NCI-H774 (cell line): ENCODE results near the gene PTPN6.

Experiments
- DNase-seq: peaks from one replicate; lab custom pipeline; 2025; lab: John Stamatoyannopoulos, UW

PTPN6 gene

DNA sequence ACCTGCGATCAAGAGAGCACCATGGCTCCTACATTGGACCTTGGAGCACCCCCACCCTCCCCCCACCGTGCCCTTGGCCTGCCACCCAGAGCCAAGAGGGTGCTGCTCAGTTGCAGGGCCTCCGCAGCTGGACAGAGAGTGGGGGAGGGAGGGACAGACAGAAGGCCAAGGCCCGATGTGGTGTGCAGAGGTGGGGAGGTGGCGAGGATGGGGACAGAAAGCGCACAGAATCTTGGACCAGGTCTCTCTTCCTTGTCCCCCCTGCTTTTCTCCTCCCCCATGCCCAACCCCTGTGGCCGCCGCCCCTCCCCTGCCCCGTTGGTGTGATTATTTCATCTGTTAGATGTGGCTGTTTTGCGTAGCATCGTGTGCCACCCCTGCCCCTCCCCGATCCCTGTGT, 9.4 kb upstream of the PTPN6 start:
- DNase-seq: no peak

DNA sequence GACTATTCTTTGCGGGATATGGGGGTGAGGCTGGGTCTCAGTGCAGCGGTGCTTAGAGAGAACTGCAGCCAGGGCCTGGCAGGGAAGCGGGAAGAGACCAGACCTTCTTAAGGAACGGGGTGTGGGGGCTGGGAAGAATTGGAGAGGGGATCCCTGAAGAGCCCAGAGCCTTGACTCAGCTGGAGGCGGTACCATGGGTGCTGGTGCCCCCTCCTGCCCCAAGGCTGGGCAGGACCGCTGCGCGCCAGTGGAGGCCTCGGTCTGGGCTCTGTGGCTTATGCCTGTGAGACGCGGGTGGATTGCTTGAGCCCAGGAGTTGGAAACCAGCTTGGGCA, 8.9 kb upstream of the PTPN6 start:
- no peak for DNase-seq

DNA sequence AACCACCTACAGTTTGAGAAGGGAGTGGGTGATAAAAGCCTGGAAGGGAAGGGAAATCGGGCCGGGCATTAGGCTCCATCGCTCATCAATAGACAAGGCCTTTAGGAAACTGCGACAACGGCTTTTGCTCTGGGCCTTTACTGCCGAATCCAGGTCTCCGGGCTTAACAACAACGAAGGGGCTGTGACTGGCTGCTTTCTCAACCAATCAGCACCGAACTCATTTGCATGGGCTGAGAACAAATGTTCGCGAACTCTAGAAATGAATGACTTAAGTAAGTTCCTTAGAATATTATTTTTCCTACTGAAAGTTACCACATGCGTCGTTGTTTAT, 7.8 kb upstream of the PTPN6 start:
- peak; percentile 90 for DNase-seq

DNA sequence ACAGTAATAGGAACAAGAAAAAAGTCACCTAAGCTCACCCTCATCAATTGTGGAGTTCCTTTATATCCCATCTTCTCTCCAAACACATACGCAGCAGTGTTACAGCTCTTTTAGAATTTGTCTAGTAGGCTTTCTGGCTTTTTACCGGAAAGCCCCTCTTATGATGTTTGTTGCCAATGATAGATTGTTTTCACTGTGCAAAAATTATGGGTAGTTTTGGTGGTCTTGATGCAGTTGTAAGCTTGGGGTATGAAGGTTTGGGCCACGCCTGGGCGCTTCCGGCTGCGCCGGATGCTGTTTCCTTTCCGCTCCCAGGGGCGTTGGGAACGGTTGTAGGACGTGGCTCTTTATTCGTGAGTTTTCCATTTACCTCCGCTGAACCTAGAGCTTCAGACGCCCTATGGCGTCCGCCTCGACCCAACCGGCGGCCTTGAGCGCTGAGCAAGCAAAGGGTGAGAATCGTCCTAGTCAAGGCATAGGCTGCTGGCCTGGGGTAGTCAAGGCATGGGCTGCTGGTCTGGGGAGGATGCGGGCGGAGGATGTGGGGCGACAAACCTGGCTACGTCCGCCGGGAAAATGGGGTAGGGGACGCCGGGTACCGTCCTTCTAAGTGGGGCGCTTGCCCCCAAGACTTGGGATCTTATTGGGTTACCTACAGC, 7.3 kb upstream of the PTPN6 start, which contains the start of the genes C12orf57 and RNU7-1:
C12orf57 (plus strand) TSS at position 301 of the 659 bp plus-strand sequence; CDS start at position 401, 100 bp downstream.
RNU7-1 (plus strand) TSS at position 95 of the 659 bp plus-strand sequence.
- peak; percentile 86 for DNase-seq

DNA sequence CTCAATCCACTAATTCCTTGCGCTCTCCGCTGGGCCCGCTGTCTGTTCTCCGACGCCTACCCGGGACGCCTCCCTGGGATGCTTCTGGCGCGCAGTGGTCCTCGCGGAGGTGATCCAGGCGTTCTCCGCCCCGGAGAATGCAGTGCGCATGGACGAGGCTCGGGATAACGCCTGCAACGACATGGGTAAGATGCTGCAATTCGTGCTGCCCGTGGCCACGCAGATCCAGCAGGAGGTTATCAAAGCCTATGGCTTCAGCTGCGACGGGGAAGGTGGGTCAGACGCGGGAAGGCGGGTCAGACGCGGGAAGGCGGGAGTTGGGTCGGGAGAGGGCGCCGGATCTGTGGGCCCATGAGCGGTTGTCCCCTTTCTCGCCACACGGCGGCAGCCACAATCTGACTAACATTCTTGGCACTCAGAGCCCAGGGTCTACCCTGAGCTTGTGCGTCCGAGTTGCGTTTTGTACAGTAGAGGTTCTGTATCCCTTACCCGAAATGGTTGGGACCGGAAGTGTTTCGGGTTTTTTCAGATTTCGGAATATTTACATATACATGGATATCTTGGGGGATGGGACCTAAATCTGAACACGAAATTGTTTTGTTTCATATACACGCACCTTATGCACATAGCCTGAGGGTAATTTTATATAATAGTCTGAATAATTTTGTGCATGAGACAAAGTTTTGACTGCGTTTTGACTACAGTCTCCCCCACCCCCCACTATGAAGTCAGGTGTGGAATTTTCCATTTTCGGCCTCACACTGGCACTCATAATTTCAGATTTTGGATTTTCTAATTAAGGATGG, 6.6 kb upstream of the PTPN6 start:
- peak; percentile 95 for DNase-seq

DNA sequence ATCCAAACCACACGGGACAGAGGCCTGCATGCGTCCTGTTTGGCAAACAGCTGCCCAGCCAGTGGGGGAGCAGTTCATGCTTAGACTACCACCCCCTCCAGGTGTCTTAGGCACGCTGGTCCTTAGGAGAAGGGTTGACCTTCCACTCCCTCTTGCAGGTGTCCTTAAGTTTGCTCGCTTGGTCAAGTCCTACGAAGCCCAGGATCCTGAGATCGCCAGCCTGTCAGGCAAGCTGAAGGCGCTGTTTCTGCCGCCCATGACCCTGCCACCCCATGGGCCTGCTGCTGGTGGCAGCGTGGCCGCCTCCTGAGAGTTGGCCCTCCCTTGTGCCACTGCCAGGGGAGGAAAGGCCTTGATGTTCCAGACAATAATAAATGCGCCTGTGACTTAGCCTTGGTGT, 5.5 kb upstream of the PTPN6 start:
- DNase-seq: no peak

DNA sequence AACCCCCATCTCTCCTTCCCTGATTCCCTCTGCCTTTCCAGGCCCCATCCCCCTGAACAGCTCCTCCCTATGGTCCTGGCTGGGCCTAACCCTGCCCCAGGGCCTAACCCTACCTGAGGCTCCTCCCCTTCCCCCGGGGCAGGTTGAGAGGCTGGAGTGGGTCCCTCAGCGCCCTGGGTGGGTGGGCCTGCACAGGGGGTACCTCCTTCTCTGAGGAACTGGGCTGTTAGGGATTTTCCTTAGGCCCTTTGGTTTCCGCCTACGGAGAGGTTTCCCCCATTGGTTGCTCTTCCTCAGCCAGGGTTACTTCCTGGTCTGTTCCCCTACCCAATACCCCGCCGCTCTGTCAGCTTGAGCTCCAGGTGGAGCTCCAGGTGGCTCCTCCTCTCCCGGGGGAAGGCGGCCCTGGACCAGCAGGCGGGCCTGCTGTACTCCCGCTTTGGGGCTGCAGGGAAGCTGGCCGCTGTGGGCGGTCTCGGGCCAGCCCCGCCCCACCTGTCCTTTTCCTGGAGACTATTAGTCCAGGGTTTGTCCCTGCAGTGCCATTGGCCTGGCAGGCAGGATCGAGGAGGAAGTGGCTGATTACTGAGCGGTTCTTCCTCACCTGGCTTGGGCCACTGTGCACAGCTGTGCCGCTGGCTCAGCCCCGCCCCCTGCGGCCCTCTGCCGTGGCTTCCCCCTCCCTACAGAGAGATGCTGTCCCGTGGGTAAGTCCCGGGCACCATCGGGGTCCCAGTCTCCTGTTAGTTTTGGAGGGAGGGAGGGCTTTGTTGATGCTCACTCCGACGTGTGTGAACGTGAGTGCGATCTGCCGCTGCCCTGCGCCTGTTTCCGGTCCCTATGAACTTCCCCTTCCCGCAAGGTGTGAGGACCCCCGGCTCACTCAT, 4.9 kb upstream of the PTPN6 start:
- DNase-seq: peak; percentile 99

DNA sequence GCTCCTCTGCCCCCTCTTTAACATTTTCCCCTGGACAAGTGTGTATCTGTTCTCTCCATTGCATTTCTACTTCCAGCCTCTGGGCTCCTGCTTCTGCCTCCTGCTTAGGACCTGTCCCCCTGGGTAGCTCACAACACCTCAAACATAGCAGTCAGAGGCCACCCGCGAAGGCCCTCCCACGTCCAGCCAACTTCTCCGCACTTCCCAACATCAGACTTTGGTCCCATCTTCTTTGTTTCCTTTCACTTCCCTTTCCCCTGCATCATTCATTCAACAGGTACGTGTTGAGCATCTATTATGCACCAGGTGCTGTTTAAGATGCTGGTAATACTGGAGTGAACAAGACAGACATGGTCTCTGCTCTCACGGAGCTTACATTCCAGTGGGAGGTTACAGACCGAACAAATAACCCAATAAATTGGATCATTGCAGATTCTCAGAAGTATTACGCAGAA, 4.2 kb upstream of the PTPN6 start:
- no peak for DNase-seq

DNA sequence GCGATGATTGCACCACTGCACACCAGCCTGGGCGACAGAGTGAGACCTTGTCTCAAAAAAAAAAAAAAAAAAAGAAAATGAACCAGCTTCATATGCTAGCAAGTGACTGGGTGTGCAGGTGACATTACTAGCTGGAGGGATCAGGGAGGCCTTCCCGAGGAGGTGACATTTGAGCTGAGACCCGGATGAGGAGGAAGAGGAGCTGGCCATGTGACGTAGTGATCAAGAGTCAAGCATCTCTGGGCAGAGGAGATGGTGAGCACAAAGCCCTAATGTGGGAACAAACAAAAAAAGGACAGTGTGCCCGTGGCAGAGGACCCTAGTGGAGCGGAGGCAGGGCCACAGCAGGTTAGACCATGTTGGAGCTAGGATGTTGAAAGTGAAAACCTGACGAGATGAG, 3.5 kb upstream of the PTPN6 start:
- DNase-seq: no peak

DNA sequence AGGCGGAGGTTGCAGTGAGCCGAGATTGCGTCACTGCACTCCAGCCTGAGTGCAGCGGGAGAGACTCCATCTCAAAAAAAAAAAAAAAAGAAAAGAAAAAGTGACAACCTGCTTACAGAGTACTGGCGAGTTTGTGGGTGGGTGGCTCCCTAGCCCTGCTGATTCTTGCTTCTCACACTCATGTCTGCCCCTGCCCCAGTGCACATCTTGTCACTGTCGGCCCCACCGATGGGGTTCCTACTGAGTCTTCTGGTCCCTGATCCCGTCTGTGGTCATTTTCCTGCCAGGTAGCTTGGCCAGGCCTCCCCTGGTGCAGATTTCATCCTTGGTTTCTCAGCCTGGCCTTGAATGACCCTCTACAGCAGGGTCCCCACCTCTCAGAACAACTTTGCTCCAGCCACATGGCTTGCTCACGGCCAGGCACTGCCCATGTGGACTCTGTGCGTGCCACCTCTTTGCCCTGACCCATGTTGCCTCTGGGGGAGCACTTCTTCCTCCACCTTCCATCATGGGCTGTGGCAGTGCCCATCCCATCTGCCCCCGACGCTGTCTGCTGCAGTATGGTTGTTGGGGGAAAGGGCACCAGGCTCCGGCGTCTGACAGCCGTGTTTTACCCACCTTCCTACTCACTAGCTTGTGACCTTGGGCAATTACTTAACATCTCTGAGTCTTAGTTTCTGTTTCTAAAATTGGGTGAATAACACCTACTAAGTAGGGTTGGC, 2.1 kb upstream of the PTPN6 start:
- DNase-seq: no peak

DNA sequence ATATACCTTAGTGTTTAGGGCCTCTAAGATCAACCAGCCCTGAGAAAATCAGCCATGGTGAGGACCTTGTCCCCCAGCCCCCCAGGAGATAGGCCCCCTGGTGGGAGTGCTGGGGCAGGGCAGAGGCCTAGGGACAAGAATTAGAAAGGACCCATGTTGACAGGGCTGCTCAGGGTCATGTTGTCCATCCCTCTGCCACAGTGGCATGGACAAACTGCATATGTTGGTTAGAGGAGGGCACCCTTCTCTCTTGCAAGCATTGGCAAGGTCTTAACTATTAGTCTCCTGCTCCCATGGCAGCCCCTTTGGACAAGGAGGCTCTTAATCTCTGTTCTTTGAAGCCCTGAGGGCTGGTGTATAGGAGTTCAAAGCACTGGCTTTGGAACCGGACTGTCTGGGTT, 755 bp upstream of the PTPN6 start:
- DNase-seq: no peak

DNA sequence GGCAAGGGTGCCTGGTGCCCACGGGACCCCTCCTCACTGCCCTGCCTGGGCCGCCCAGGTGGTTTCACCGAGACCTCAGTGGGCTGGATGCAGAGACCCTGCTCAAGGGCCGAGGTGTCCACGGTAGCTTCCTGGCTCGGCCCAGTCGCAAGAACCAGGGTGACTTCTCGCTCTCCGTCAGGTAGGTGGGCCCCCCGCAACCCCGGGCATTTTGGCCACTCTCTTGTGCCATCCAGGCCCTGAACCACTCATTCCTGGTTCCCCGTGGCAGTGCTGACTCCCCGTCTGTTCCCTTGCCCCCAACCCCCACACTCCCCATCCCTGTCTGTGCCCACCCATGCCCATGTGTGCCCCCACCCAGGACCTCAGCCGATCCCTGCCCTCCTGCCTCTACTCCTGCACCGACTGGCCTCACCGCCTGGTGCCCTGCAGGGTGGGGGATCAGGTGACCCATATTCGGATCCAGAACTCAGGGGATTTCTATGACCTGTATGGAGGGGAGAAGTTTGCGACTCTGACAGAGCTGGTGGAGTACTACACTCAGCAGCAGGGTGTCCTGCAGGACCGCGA, 480 bp downstream of the PTPN6 start:
- no peak for DNase-seq

DNA sequence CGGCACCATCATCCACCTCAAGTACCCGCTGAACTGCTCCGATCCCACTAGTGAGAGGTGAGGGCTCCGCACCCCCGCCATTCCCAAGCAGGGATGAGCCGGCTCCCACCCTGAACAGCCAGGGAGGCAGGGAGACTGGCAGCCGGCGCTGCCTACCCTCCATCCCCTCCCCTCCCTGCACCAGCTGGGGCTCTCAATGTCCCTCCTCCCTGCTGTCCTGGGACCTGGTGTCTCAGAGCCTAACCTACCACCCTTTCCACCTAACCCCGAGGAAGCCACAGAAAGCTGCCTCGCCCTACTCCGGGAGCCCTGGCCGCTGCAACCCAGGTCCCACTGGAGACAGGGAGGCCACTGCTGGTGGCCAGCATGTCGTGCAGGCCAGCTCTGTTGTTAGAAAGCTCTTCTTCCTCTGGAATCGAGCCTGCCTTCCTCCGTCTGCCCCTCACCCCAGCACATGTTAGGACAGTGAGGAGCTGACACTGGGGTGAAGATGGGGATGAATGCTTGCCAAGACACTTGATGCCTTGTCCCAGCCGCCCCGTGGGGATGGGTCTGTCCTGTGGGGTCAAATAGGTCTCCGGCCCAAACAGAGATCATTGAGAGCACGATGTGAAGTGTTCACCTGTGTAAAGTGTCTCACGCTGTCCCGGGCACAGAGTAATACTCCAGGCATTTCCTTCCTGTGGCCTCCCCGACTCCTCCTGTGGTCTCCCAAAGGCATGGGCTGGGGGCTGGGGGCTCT, 1.1 kb downstream of the PTPN6 start:
- DNase-seq: no peak

DNA sequence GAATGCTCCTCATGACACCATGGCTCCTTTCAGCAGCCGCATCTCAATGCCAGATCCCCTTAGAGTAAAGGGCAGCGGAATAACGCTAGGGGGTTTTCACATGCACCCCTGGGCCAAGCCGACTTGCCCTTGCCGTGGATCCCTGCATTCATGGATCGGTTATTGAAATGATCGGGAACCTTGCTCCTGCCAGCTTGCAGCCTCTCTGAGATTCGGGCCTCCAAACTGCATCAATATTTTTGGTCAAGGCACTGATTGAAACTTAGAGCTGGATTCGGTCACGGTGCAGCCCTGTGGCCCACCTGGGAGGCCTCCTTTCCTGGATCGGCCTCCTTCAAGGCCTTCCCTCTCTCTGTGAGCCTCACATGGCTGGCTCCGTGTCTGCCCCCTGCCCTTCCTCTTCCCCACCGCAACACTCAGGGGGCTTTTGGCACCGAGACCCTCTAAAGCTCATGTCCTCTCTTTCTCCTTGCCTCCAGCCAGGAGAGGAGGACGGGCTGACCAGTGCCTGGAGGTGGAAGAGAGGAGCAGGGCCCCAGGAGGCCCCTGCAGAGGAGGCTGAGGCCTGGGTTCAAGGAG, 1.8 kb downstream of the PTPN6 start:
- no peak for DNase-seq

DNA sequence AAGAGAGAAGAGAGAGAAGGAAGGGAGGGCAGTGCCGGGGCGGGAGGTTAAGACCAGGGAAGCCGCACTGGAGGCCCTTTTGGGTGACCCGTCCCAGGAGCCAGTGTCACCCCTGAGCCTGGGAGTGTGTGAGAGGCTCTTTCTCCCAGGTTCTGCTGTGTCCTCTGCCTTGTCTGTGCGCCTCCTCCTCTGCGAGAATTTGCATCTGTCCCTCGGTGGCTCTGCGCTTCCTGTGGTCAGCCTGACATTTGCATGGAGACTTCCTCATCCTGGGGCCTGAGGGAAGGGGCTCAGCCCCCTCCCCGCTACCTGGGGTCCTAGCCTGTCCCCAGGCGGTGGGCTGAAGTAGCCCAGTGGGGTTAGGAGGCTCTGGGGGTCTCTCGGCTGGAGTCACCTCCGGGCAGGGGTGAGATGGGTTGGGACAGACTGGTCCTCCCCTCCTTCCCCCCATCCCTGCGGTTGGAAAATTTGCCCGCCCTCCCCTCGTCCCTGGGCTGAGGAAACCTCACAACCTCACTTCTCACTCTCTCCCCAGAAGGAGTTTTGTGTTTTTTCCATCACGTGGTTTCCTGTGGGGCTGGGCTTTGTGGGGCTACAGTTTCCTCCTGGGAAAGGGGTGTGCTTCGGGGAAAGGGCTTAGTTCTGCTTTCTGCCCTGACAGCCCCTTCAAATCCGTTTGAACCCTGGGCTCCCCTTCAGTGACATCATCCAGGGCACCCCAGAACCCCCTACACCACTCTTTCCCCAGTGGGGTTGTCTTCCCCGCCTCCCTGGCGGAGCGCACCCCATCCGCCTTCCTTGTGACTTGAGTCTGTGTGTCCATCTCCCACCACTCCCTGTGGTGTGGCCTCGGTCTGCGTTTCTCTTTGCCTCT, 2.5 kb downstream of the PTPN6 start:
- DNase-seq: no peak

DNA sequence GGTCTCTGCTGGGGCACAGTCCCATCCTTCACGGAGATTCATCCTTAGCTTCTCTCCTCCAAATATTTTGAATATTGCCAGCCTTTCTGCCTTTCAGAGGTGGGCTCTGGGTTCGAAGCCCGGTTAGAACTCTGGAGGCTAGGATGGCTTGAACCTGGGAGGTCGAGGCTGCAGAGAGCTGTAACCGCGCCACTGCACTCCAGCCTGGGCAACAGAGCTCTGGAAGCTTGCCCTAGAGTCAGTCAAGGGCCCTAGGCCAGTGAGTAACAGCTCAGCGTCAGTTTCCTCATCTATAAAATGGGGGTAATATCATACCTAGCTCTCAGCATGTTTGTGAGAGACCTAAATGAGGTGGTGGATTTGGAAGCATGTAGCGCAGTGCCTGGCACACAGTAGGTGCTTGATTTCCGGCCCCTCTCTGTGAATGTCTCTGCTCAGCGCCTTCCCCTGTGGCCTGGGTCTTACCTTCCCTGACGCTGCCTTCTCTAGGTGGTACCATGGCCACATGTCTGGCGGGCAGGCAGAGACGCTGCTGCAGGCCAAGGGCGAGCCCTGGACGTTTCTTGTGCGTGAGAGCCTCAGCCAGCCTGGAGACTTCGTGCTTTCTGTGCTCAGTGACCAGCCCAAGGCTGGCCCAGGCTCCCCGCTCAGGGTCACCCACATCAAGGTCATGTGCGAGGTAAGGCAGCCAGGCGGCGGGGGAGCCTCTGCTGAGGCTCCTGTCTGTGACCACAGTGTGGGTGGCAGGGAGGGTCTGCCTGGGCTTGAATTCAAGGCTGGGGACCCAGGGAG, 3.4 kb downstream of the PTPN6 start:
- no peak for DNase-seq

DNA sequence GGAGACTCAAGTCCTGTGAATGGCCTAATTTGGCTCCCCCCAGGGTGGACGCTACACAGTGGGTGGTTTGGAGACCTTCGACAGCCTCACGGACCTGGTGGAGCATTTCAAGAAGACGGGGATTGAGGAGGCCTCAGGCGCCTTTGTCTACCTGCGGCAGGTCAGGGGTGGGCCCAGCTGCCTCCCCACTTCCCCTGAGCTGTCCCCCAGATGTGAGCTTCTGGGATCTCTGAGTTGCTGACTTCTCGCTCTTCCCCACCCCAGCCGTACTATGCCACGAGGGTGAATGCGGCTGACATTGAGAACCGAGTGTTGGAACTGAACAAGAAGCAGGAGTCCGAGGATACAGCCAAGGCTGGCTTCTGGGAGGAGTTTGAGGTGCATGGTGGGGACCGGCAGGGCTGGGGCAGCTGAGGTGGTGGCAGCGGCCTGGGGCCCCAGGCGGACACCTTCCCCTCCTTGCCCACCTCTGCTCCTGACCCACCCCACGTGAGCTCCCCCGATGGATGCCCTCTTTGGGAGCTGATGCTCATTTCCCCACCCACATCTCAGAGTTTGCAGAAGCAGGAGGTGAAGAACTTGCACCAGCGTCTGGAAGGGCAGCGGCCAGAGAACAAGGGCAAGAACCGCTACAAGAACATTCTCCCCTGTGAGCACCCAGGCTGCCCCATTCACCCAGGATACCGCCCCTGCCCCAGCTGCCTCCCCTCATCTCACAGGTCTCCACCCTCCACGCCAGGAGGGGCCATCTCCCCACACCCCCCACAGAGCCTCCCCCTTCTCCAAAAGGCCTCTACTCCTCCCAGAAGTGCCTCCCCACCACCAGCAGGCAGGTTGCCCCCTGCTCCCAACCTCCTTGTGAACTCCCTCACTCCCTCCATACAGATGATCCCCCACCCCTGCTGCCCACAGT, 4.2 kb downstream of the PTPN6 start:
- DNase-seq: no peak
